NOMO-1 (cell line): ENCODE measurements around the gene XIAP.
A peak's percentile ranks its signal among the peaks of the same experiment; 100 is the strongest.

Experiments used
- DNase-seq, 2 experiments: peaks; one replicate each; lab custom pipeline; 2025; ENCODE audit not compliant: unreplicated experiment in 2 of 2; lab: John Stamatoyannopoulos, UW

Gene XIAP

DNA sequence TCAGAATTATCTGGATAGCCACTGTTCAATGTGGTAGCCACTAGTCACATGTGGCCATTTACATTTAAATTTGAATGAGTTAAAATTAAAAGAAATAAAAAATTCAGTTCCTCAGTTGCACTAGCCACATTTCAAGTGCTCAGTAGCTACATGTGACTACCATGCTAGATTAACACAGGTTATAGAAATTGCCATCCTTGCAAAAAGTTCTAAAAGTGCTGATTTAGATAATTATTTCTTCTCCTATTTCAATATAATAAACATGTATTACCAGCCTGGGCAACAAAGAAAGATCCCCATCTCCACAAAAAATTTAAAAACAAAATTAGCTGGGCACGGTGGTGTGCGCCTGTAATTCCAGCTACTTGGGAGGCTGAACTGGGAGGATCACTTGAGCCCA lies 90.0 kb downstream of the XIAP start:
- DNase-seq = no peak

- no peak for DNase-seq
Observed at GRCh38 chrX:123959281-123960063, 99.6 kb downstream of the XIAP start.

- no peak for DNase-seq
Observed at GRCh38 chrX:123960956-123961267, 101.1 kb downstream of the XIAP start.

DNA sequence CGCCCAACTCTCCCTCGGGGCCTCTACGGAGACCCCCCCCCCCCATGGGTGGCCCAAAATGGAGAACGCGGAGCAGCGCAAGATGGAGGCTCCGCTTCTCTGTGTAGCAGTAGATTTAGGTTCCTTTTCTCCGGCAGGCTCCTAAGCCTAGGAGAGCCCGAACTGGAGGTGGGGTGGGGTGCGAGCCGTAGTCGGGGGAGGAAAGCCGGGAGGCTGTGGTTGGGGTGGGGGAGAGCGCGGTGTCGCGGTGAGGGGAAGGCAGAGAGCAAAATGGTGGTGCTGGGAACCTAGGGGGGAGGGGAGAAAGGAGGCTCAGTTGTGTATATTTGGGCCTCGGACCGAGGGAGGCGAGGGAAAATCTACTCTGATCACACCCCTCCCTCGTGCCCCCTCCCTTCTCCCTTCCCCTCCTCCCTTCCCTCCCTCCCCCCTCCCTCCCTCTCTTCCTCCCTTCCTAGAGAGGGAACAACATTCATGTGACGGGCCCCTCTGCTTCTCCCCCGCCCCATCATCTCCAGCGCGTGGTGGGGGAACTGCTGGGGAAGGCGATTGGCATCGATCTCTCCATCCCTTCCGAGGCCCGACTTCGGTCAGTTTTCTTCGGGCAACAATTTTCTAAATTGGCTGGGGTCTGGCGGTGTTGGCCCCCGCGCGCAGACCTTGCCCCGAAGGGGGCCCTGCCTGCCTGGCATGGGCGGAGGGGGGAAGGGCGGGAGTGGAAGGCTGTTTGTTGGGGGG lies 101.6 kb downstream of the XIAP start, which contains the start of gene STAG2:
STAG2 (plus strand) TSS at position 439 of the 738 bp plus-strand sequence. CDS start 60,922 bp downstream, outside the sequence.
- peak; percentile 62 to 67 for DNase-seq

DNA sequence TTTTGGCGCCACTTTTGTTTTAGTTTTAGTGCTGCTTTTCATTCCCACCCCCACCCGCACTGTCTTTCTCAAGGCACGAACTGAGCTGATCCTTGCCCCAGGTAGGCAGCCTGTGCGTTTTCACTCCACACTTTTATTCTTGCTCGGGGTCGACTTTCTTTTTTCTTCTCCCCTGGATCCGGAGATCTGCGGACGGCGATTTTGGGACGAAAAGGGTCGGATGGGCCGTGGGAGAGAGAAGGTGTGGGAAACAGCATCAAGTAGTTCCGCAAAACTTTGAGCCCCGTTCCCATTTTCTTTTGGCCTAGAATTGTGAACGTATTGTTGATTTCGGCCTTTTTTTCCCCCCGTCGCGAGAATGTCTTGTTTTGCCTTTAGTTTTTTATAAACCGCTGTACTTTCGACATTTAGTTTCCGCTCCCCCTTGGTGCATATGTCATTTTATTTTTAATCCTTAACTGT lies 102.2 kb downstream of the XIAP start:
- DNase-seq = peak in 1 of 2 experiments; percentile 28

- peak; percentile 90 for DNase-seq
Observed at GRCh38 chrX:123962794-123963373, 103.0 kb downstream of the XIAP start.
